HG02588 (cell line): ENCODE measurements around the gene ELMO1.

Experiments used
- ATAC-seq: cut with Tn5 transposase; IDR thresholded peaks from one replicate; pipeline ENCODE4 v1.9.1; 2021; ENCODE audit warnings: mild to moderate bottlenecking, moderate library complexity; ENCODE audit not compliant: unreplicated experiment

Gene ELMO1

GRCh38 chr7:37433166-37433565 is 15.5 kb downstream of the ELMO1 start:
- no peak for ATAC-seq

- ATAC-seq = no peak
Measured at GRCh38 chr7:37432281-37432920, 16.3 kb downstream of the ELMO1 start.

GRCh38 chr7:37431413-37431812 is 17.3 kb downstream of the ELMO1 start:
- ATAC-seq = no peak

- ATAC-seq = no peak
Measured at GRCh38 chr7:37430640-37431039, 18.0 kb downstream of the ELMO1 start.

- ATAC-seq = no peak
Measured at GRCh38 chr7:37430171-37430570, 18.5 kb downstream of the ELMO1 start.

- ATAC-seq = no peak
Measured at GRCh38 chr7:37429435-37429791, 19.3 kb downstream of the ELMO1 start.

- no peak for ATAC-seq
Measured at GRCh38 chr7:37428681-37429434, 19.8 kb downstream of the ELMO1 start.

- no peak for ATAC-seq
Measured at GRCh38 chr7:37427276-37427940, 21.3 kb downstream of the ELMO1 start.

GRCh38 chr7:37425498-37425897 is 23.2 kb downstream of the ELMO1 start:
- no peak for ATAC-seq

GRCh38 chr7:37424995-37425394 is 23.7 kb downstream of the ELMO1 start:
- no peak for ATAC-seq

- ATAC-seq = no peak
Measured at GRCh38 chr7:37424521-37424920, 24.1 kb downstream of the ELMO1 start.

- ATAC-seq = no peak
Measured at GRCh38 chr7:37421861-37422500, 26.7 kb downstream of the ELMO1 start.

- ATAC-seq = no peak
Measured at GRCh38 chr7:37420946-37421695, 27.5 kb downstream of the ELMO1 start.

GRCh38 chr7:37419496-37419895 is 29.2 kb downstream of the ELMO1 start:
- ATAC-seq = no peak

- no peak for ATAC-seq
Measured at GRCh38 chr7:37418381-37418780, 30.3 kb downstream of the ELMO1 start.

GRCh38 chr7:37417107-37417474 is 31.6 kb downstream of the ELMO1 start:
- no peak for ATAC-seq

GRCh38 chr7:37416378-37417106 is 32.1 kb downstream of the ELMO1 start:
- no peak for ATAC-seq

GRCh38 chr7:37415629-37416028 is 33.0 kb downstream of the ELMO1 start:
- ATAC-seq = no peak

- ATAC-seq = no peak
Measured at GRCh38 chr7:37414352-37414983, 34.2 kb downstream of the ELMO1 start.
